SHP77 (cell line): Measurements from ENCODE around the gene NIPBL.
A peak's percentile ranks its signal among the peaks of the same experiment; 100 is the strongest.
"Not testable (repeated sequence)": the region's sequence is repeated elsewhere in the genome, so short reads cannot be mapped to it uniquely, and the experiment has no call there.

ENCODE experiments used
- DNase-seq, 2 experiments: peaks; one replicate each; lab custom pipeline; 2025; lab: John Stamatoyannopoulos, UW

NIPBL gene

GRCh38 chr5:36946101-36946500 lies 69.5 kb downstream of the NIPBL start:
- no peak for DNase-seq

DNA sequence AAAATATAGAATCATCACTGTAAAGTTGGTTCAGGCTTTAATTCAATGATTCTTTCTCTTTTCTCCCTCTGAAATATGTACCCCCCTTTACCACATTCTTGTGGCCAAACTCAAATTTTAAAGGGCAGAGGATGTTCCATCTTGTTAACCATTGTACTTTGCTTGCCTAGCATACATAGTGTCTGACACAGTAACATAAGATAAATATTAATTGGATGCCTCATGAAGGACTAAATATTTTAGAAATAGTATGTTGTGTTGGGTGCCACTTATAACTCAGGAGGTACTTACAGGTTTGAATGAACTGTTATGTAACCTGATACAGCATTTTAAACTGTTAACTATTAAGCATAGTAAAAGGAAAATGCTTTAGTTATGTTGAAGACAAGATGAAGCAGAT lies 71.5 kb downstream of the NIPBL start:
- no peak for DNase-seq

DNA sequence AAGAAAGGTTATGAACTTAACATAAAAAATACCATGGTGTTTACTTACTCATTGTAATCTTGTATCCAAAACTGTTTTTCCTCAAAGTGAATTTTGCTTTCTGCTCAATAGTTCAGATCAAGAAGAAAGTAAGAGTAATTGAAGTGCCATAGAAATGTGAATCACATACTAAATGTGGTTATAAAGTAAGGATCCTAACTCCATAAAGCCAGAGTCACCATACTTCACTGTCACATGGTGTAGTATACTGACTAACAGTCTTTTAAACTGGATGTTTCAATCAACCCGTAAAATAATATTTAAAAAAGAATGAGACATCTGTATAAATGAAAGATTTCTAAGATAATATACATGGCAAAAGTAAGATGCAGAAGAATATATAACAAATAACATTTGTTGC lies 72.1 kb downstream of the NIPBL start:
- DNase-seq: no peak

DNA sequence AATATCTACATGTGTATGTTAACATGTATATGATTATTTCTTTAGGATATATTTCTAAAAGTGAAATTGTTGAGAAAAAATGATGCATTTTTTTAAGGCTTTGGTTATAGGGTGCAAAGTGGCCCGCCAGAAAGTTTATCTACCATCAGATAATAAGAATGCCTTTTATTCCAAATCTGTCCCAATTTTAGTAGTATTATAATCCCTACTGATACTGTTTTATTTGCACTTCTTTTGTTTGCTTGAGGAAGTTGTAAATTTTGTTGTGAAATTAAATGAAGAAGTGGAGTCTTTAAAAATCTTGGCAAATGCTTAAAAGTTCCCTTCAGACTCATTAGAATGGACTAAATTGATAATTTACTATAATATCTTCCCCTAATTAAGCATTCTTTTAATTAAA lies 73.0 kb downstream of the NIPBL start:
- DNase-seq: no peak

GRCh38 chr5:36950586-36951457 lies 74.3 kb downstream of the NIPBL start:
- DNase-seq: no peak

DNA sequence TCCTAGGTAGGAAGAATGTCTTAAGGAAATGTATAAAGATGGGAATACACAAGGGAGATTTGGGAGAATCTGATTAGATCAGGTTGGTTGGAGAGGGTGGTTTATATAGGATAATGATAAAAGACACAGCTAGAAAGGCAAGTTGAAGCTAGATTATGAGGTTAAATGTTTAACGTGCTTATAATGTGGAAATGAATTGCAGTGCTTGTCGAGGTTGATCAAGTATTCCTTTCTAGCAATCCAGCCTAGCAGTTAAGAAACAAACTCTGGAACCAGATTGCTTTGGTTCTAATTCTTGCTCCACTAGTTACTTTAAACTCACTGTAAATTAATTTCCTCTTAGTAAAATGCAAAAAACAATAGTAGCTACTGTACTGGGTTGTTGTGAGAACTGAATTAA lies 76.5 kb downstream of the NIPBL start:
- no peak for DNase-seq

- DNase-seq: no peak
Measured at GRCh38 chr5:36957953-36958537, 81.5 kb downstream of the NIPBL start.

GRCh38 chr5:36958612-36959011 lies 82.0 kb downstream of the NIPBL start:
- no peak for DNase-seq

DNA sequence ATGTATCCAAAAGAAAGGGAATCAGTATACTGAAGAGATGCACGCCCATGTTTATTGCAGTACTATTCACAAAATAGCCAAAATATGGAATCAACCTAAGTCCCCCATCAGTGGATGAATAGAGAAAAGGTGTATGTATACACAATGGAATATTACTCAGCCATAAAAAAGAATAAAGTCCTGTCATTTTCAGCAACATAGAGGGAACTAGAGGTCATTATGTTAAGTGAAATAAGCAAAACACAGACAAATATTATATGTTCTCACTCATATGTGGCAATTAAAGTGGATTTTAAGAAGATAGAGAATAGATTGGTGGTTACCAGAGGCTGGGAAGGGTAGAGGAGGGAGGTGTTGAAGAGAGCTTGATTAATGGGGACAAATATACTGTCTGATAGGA lies 88.6 kb downstream of the NIPBL start:
- no peak for DNase-seq

- no peak for DNase-seq
Measured at GRCh38 chr5:36969700-36970395, 93.3 kb downstream of the NIPBL start.

DNA sequence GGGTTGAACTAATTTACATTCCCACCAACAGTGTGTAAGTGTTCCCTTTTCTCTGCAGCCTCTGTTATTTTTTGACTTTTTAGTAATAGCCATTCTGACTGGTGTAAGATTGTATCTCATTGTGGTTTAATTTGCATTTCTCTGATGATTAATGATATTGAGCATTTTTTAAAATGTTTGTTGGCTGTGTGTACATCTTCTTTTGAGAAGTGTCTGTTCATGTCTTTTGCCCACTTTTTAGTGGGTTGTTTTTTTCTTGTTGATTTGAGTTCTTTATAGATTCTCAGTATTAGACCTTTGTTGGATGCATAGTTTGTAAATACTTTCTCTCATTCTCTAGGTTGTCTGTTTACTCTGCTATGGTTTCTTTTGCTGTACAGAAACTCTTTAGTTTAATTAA lies 101.6 kb downstream of the NIPBL start:
- DNase-seq: no peak

DNA sequence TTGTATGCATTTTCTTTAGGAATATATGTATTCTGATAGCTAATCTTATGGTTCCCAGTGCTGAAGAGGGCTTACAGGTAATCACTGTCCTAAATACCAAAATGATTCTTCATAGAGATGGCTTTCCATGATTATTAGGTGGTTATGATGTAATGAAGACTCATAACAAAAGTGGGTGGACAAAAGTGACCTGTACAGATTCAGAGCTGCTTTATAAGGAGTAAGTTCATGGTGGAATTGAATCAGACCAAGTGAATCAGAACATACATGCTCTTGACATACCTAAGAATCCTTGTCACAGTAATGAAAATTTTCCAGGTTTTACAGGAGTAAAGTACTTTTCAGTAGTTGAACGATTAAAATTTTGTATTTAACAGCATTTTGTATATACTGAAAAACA lies 105.6 kb downstream of the NIPBL start:
- no peak for DNase-seq

- no peak for DNase-seq
Measured at GRCh38 chr5:36985387-36985786, 108.8 kb downstream of the NIPBL start.

DNA sequence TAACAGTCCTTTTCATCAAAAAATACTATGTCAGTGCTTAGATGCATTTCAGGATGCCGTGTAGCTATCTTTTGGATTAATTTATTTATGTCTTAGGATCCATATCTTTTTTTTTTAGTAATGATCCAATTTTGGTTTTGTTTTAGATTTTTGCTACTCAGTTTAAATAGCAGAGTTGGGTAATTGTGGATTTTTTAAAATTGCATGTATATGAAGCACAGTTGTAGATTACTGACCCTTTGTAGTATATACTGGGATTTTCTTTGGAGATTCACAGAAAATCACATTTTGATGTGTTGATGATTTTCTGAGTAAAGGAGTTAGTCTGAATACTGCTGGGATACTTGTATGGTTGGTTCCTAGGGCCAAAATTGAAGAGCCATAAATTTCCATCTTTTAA lies 111.8 kb downstream of the NIPBL start:
- DNase-seq: no peak

DNA sequence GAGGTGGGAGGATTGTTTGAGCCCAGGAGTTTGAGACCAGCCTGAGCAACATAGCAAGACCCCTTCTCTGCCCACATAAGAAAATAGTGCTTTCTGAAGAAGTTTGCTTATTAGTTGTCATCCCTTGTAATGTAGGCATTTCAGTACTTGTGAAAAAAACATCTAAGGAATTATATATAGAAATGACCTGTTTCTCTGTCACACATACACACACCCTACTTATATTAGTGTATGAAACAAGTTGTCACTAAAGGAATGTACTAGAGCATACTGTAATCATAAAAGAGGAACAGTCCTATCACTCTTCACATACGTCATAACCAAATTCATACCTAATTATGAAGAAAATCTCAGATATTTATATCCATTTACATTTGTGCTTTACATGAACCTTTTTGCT lies 122.0 kb downstream of the NIPBL start:
- no peak for DNase-seq

- DNase-seq: no peak
Measured at GRCh38 chr5:37002176-37002751, 125.7 kb downstream of the NIPBL start.

DNA sequence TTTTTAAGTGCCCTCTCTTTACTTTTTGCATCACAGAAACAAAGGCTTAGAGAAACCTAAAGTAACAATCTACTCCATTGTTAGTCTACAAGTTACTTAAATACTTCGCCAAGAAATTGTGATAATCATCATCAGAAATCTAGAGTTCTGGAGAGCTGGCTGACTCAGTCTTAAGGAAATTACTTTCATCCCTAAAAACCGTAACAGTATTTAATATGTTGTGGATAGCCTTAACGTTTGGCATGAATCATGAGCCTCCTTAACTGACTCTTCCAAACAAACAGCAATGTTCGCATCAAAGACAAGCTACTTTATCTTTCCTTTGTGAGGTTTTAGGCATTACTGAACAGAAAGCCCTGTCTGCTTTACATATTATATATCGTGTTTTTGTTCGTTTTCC lies 128.7 kb downstream of the NIPBL start:
- no peak for DNase-seq

DNA sequence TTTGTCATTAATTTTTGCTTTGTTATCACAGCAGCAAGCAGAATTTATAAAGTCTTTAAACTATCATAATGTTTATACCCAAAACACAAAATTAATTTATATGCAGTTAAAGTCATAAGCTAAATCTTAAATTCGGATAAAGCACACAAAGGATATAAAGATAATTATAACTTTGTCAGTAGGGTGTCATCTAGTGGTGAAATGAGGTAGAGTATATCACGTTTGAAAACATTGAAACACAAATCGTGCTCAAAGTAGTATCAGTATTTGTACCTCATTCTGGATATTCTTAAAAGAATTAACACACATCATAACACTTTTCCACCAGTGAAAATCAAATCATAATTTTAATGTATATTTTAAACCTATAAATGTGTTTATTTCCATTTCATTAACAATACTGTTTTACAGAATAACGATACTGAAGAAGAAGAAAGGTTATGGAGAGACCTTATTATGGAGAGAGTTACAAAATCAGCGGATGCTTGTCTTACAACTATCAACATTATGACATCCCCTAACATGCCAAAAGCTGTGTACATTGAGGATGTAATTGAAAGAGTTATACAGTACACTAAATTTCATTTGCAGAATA lies 129.5 kb downstream of the NIPBL start:
- DNase-seq: peak; percentile 6 to 44

DNA sequence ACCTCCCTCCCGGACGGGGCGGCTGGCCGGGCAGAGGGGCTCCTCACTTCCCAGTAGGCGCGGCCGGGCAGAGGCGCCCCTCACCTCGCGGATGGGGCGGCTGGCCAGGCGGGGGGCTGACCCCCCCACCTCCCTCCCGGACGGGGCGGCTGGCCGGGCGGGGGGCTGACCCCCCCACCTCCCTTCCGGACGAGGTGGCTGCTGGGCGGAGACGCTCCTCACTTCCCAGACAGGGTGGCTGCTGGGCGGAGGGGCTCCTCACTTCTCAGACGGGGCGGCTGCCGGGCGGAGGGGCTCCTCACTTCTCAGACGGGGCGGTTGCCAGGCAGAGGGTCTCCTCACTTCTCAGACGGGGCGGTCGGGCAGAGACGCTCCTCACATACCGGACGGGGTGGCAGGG lies 136.6 kb downstream of the NIPBL start:
- DNase-seq: not testable (repeated sequence)

- no peak for DNase-seq
Measured at GRCh38 chr5:37014321-37014720, 137.8 kb downstream of the NIPBL start.

GRCh38 chr5:37015795-37016666 lies 139.5 kb downstream of the NIPBL start:
- DNase-seq: no peak
